Thoracic aorta (tissue), 2 donors: ENCODE results near the gene TENM4. TPM values are rescaled to one million over a fixed set of nuclear protein-coding genes. Genes with fewer than 3 reads are reported as not detected.

Source experiments
- ATAC-seq: fragments of 150-250 bp; one replicate; pipeline ENCODE4 v1.8.0; 2017; ENCODE audit warnings: low read depth; ENCODE audit not compliant: insufficient number of reproducible peaks, low FRiP score
- DNase-seq: peaks from one replicate; pipeline ENCODE4 v3.0.0-alpha.2; 2020; ENCODE audit warnings: low spot score
- H3K27ac ChIP-seq, 2 donors: fragments of 200-600 bp; sonication (generic); 1 replicate in 1 of 2; 2 replicates in 1 of 2; pipeline ENCODE4 v1.5.1; 2016; ENCODE audit warnings: mild to moderate bottlenecking in 2 of 2, moderate library complexity in 2 of 2
- H3K27me3 ChIP-seq: fragments of 200-600 bp; sonication (generic); replicated peaks from 2 replicates; pipeline ENCODE4 v1.6.0; 2016; ENCODE audit warnings: mild to moderate bottlenecking; ENCODE audit not compliant: insufficient read depth
- H3K36me3 ChIP-seq: fragments of 200-600 bp; sonication (generic); one replicate; pipeline ENCODE4 v1.5.1; 2016
- H3K4me1 ChIP-seq, 2 donors: fragments of 200-600 bp; sonication (generic); 1 replicate in 1 of 2; 2 replicates in 1 of 2; pipeline versions ENCODE4 v1.5.1 to v1.6.0; 2016; ENCODE audit warnings: low read depth in 2 of 2, mild to moderate bottlenecking in 1 of 2; ENCODE audit not compliant: control insufficient read depth in 1 of 2
- H3K4me3 ChIP-seq: fragments of 200-600 bp; sonication (generic); 2 replicates; pipeline ENCODE4 v1.5.1; 2016; ENCODE audit warnings: mild to moderate bottlenecking
- H3K9me3 ChIP-seq: fragments of 200-600 bp; sonication (generic); 2 replicates; pipeline ENCODE4 v1.5.1; 2016
- CTCF ChIP-seq: fragments of 200-600 bp; sonication (generic); IDR thresholded peaks from one replicate; pipeline ENCODE4 v1.5.1; 2019; ENCODE audit warnings: antibody characterized with exemption
- total RNA-seq, 2 donors: library from RNA; depleted of rRNA; stranded (reverse); fragments of >200 nt; gene quantifications; one replicate each; pipeline versions ENCODE4 v1.1.0 to v1.2.3, GENCODE V29; 2016

TENM4 gene
- total RNA-seq, 2 donors from 2014 or later, result 6.1 to 13.3 TPM

GRCh38 chr11:79402912-79403311, 37.9 kb downstream of the TENM4 start:
- no peak for ATAC-seq
- H3K27ac ChIP-seq, result no peak overlapping the region

GRCh38 chr11:79400717-79401330, 40.0 kb downstream of the TENM4 start:
- Histone ChIP-seq H3K27me3 (no peaks in the 10 kb centered on the region), H3K9me3 (no peaks in the 10 kb centered on the region), H3K4me3 (no peak overlapping the region), H3K27ac (no peak overlapping the region), H3K36me3 (no peaks in the 10 kb centered on the region), H3K4me1 (no peaks in the 10 kb centered on the region)
- no peak for ATAC-seq
- DNase-seq, result no peak
- TF ChIP-seq CTCF, result peak; percentile 73

More at GRCh38 chr11:79402912-79403311, 37.9 kb downstream of the TENM4 start:
- H3K9me3 ChIP-seq, result no peaks in the 10 kb centered on the region
- no peak overlapping the region for H3K4me3 ChIP-seq
- H3K27me3 ChIP-seq, result no peaks in the 10 kb centered on the region
- DNase-seq, result no peak
- no peaks in the 10 kb centered on the region for H3K36me3 ChIP-seq
- H3K4me1 ChIP-seq, result no peaks in the 10 kb centered on the region
- TF ChIP-seq CTCF, result no peak

- no peak for ATAC-seq
- no peaks in the 10 kb centered on the region for H3K27me3 ChIP-seq
Measured at GRCh38 chr11:79400206-79400605, 40.6 kb downstream of the TENM4 start.

GRCh38 chr11:79397252-79397651, 43.6 kb downstream of the TENM4 start:
- no peak for TF ChIP-seq CTCF
- ATAC-seq (no peak), DNase-seq (no peak)
- Histone ChIP-seq H3K27ac (no peak overlapping the region), H3K4me3 (no peak overlapping the region), H3K27me3 (no peaks in the 10 kb centered on the region), H3K36me3 (no peaks in the 10 kb centered on the region), H3K9me3 (no peaks in the 10 kb centered on the region), H3K4me1 (no peaks in the 10 kb centered on the region)

More at GRCh38 chr11:79400206-79400605, 40.6 kb downstream of the TENM4 start:
- no peak for TF ChIP-seq CTCF
- DNase-seq, result no peak
- Histone ChIP-seq H3K36me3 (no peaks in the 10 kb centered on the region), H3K4me3 (no peak overlapping the region), H3K9me3 (no peaks in the 10 kb centered on the region), H3K4me1 (no peaks in the 10 kb centered on the region), H3K27ac (no peak overlapping the region)

- Histone ChIP-seq H3K27ac (no peak overlapping the region), H3K27me3 (no peaks in the 10 kb centered on the region), H3K36me3 (no peaks in the 10 kb centered on the region), H3K4me1 (no peaks in the 10 kb centered on the region), H3K4me3 (no peak overlapping the region), H3K9me3 (no peaks in the 10 kb centered on the region)
- no peak for TF ChIP-seq CTCF
- DNase-seq (no peak), ATAC-seq (no peak)
Measured at GRCh38 chr11:79396674-79397073, 44.2 kb downstream of the TENM4 start.
